Endodermal cell (in vitro differentiated cells): ENCODE data around the gene SORCS2. TPM values are rescaled to one million over a fixed set of nuclear protein-coding genes. Genes with fewer than 3 reads are reported as not detected.

Experiments
- DNase-seq: peaks from one replicate; pipeline ENCODE4 v3.0.0-alpha.2; 2017
- H3K27ac ChIP-seq: 2 replicates; pipeline ENCODE4 v1.5.1; 2013; ENCODE audit warnings: mild to moderate bottlenecking, low read depth, low read length, moderate library complexity
- H3K27me3 ChIP-seq: 2 replicates; pipeline ENCODE4 v1.6.1; 2013; ENCODE audit warnings: mild to moderate bottlenecking, low read length, moderate library complexity; ENCODE audit not compliant: insufficient read depth, control insufficient read depth, poor library complexity, severe bottlenecking
- H3K36me3 ChIP-seq: 2 replicates; pipeline ENCODE4 v1.7.0; 2013; ENCODE audit warnings: mild to moderate bottlenecking, low read length, moderate library complexity; ENCODE audit not compliant: control insufficient read depth, insufficient read depth
- H3K4me1 ChIP-seq: one replicate; pipeline ENCODE4 v1.7.0; 2013; ENCODE audit warnings: low read length; ENCODE audit not compliant: control insufficient read depth, insufficient read depth
- H3K4me3 ChIP-seq: 2 replicates; pipeline ENCODE4 v1.5.1; 2013; ENCODE audit warnings: mild to moderate bottlenecking, low read length, moderate library complexity
- H3K9ac ChIP-seq: 2 replicates; pipeline ENCODE4 v1.6.1; 2013; ENCODE audit warnings: mild to moderate bottlenecking, low read length, moderate library complexity; ENCODE audit not compliant: poor library complexity, severe bottlenecking; ENCODE audit errors: extremely low read depth
- H3K9me3 ChIP-seq: 2 replicates; pipeline ENCODE4 v1.6.1; 2013; ENCODE audit warnings: mild to moderate bottlenecking, low read length, moderate library complexity; ENCODE audit not compliant: control insufficient read depth
- H3K27ac Mint-ChIP-seq: 2 replicates; pipeline ENCODE4 v1.8.0; 2020; ENCODE audit warnings: mixed read lengths
- H3K27me3 Mint-ChIP-seq: 2 replicates; pipeline ENCODE4 v1.8.0; 2021; ENCODE audit warnings: mild to moderate bottlenecking, mixed read lengths; ENCODE audit not compliant: insufficient read depth
- H3K36me3 Mint-ChIP-seq: 2 replicates; pipeline ENCODE4 v1.8.0; 2020; ENCODE audit warnings: low read depth, mixed read lengths
- H3K4me1 Mint-ChIP-seq: 2 replicates; pipeline ENCODE4 v1.8.0; 2020; ENCODE audit warnings: mixed read lengths
- H3K4me3 Mint-ChIP-seq: 2 replicates; pipeline ENCODE4 v1.8.0; 2020; ENCODE audit warnings: mild to moderate bottlenecking, moderate library complexity, mixed read lengths
- H3K9me3 Mint-ChIP-seq: 2 replicates; pipeline ENCODE4 v1.8.0; 2020; ENCODE audit warnings: mild to moderate bottlenecking, mixed read lengths
- WGBS, 2 experiments: methylation state at CpG; one replicate each; pipeline versions ENCODE4 v1.1.5 to v1.1.7; 2013; ENCODE audit warnings: missing lambda C conversion rate in 2 of 2, mixed read lengths in 1 of 2; ENCODE audit not compliant: insufficient coverage in 1 of 2, insufficient read length in 1 of 2; 5-methylcytosine and 5-hydroxymethylcytosine counted together
- total RNA-seq, 2 donors: library from RNA; stranded (reverse); fragmentation: NEBNext Ultra II Directional in 1 of 2; extraction: Animal tissue kit (Norgen Biotek cat#: 25700) in 1 of 2; gene quantifications; 2 replicates in 1 of 2; 3 replicates in 1 of 2; pipeline ENCODE4 v1.2.1, GENCODE V29; 2021
- TF ChIP-seq, protein P1 (sequence below): fragments of 200-600 bp; sonication (generic); conservative IDR thresholded peaks from 2 replicates; pipeline ENCODE4 v1.5.0; 2021; ENCODE audit warnings: antibody characterized with exemption, mild to moderate bottlenecking

SORCS2 gene
- total RNA-seq, 2 donors from 2014 or later: 1.4 to 1.9 TPM

- TF ChIP-seq, protein P1, sequence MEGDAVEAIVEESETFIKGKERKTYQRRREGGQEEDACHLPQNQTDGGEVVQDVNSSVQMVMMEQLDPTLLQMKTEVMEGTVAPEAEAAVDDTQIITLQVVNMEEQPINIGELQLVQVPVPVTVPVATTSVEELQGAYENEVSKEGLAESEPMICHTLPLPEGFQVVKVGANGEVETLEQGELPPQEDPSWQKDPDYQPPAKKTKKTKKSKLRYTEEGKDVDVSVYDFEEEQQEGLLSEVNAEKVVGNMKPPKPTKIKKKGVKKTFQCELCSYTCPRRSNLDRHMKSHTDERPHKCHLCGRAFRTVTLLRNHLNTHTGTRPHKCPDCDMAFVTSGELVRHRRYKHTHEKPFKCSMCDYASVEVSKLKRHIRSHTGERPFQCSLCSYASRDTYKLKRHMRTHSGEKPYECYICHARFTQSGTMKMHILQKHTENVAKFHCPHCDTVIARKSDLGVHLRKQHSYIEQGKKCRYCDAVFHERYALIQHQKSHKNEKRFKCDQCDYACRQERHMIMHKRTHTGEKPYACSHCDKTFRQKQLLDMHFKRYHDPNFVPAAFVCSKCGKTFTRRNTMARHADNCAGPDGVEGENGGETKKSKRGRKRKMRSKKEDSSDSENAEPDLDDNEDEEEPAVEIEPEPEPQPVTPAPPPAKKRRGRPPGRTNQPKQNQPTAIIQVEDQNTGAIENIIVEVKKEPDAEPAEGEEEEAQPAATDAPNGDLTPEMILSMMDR: no peak
- DNase-seq: no peak
- Histone ChIP-seq H3K27me3 (no peaks in the 10 kb centered on the region), H3K36me3 (no peaks in the 10 kb centered on the region), H3K9me3 (no peaks in the 10 kb centered on the region), H3K27ac (no peak overlapping the region), H3K4me3 (no peak overlapping the region), H3K4me1 (no peaks in the 10 kb centered on the region), H3K9ac (no peak overlapping the region)
- no peak overlapping the region for H3K27ac Mint-ChIP-seq
- no peaks in the 10 kb centered on the region for H3K27me3 Mint-ChIP-seq
- H3K4me3 Mint-ChIP-seq: no peak overlapping the region
- WGBS, 2 experiments: 85 to 86% methylated on average over 14 to 26 of the region's 26 CpGs
- peaks cover 22% of the 10 kb centered on the region for H3K9me3 Mint-ChIP-seq
- H3K36me3 Mint-ChIP-seq: no peaks in the 10 kb centered on the region
- no peaks in the 10 kb centered on the region for H3K4me1 Mint-ChIP-seq
Measured at GRCh38 chr4:7217474-7218321, 25.4 kb downstream of the SORCS2 start.

DNA sequence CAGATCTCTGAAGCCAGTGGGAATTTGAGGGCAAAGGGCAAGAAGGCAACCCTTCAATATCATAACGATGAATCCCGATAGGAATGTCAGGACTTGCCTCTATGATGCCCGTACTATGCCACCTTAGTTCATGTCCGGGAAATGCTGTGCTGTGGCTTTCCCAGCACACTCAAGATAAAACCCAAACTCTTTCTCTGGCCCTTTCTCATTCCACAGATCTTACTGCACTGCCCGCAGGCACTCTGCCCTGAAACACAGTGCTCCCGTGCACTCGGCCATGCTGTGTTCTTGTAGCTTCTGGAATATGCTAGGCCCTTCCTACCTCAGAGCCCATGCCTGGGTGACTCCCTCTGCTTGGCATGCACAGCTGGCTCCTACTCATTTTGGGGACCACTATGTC is 26.3 kb downstream of the SORCS2 start:
- TF ChIP-seq, protein P1: no peak
- Histone ChIP-seq H3K9ac (no peak overlapping the region), H3K27ac (no peak overlapping the region), H3K4me1 (no peaks in the 10 kb centered on the region), H3K27me3 (no peaks in the 10 kb centered on the region), H3K36me3 (no peaks in the 10 kb centered on the region), H3K4me3 (no peak overlapping the region), H3K9me3 (no peaks in the 10 kb centered on the region)
- no peak for DNase-seq
- no peaks in the 10 kb centered on the region for H3K36me3 Mint-ChIP-seq
- H3K4me3 Mint-ChIP-seq: no peak overlapping the region
- H3K27ac Mint-ChIP-seq: no peak overlapping the region
- no peaks in the 10 kb centered on the region for H3K27me3 Mint-ChIP-seq
- no peaks in the 10 kb centered on the region for H3K4me1 Mint-ChIP-seq
- whole genome bisulfite sequencing, 2 experiments: 91 to 97% methylated on average over 7 of the region's 7 CpGs
- peaks cover 16% of the 10 kb centered on the region for H3K9me3 Mint-ChIP-seq

- Histone ChIP-seq H3K27ac (no peak overlapping the region), H3K4me1 (no peaks in the 10 kb centered on the region), H3K27me3 (no peaks in the 10 kb centered on the region), H3K9me3 (no peaks in the 10 kb centered on the region), H3K9ac (no peak overlapping the region), H3K36me3 (no peaks in the 10 kb centered on the region), H3K4me3 (no peak overlapping the region)
- Mint-ChIP-seq H3K36me3 (no peaks in the 10 kb centered on the region), H3K9me3 (no peaks in the 10 kb centered on the region), H3K4me1 (no peaks in the 10 kb centered on the region), H3K4me3 (no peak overlapping the region), H3K27ac (no peak overlapping the region), H3K27me3 (no peaks in the 10 kb centered on the region)
- WGBS, 2 experiments: 93 to 95% methylated on average over 5 to 8 of the region's 9 CpGs
- no peak for DNase-seq
- TF ChIP-seq, protein P1: no peak
Measured at GRCh38 chr4:7222521-7222920, 30.2 kb downstream of the SORCS2 start.
